Measurements from ENCODE around the gene MDM4.

GRCh38 chr1:204494281-204495077 is 21.7 kb upstream of the MDM4 start, which contains the start of gene PIK3C2B:
- TF ChIP-seq POLR2AphosphoS5 (IDR thresholded peaks at IDR 0.05) (peak in 1 of 2 donors; percentile 65), EP300 (IDR thresholded peaks at IDR 0.05) (no peak), POLR2A (IDR thresholded peaks at IDR 0.05) (peak in 2 of 4 donors; percentile 45 to 74)
- TF ChIP-seq, protein P1, sequence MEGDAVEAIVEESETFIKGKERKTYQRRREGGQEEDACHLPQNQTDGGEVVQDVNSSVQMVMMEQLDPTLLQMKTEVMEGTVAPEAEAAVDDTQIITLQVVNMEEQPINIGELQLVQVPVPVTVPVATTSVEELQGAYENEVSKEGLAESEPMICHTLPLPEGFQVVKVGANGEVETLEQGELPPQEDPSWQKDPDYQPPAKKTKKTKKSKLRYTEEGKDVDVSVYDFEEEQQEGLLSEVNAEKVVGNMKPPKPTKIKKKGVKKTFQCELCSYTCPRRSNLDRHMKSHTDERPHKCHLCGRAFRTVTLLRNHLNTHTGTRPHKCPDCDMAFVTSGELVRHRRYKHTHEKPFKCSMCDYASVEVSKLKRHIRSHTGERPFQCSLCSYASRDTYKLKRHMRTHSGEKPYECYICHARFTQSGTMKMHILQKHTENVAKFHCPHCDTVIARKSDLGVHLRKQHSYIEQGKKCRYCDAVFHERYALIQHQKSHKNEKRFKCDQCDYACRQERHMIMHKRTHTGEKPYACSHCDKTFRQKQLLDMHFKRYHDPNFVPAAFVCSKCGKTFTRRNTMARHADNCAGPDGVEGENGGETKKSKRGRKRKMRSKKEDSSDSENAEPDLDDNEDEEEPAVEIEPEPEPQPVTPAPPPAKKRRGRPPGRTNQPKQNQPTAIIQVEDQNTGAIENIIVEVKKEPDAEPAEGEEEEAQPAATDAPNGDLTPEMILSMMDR (IDR thresholded peaks at IDR 0.05), result peak; percentile 42 to 96 (median 83)

All from upper lobe of left lung (tissue), 4 donors.